ENCODE results near the gene VWF. TPM values are rescaled to one million over a fixed set of nuclear protein-coding genes. Genes with fewer than 3 reads are reported as not detected.

Gene VWF
- total RNA-seq, 2 donors from 2014 or later, result 248 to 476 TPM

DNA sequence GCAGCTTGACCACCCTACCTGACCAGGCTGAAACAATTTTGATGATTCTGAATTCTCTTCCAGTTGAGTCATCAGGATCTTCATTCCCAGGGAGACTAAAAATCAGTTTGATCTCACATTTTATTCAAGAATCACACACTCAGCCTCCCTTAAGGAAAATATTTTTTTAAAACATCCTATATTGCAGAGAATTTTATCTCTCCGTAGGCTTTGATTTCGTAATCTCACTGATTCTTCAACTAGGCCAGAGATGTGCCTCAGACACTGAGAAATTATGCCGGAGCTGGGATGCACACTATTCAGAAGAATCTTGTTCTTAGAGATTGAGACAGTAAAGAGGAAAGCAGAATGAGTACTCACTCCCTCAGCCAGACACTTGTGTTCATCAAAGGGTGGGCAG is 172.4 kb downstream of the VWF start:
- WGBS, 2 experiments (ENCODE audit: insufficient coverage in 1 of 2, insufficient read length in 1 of 2), result 90 to 97% methylated on average over 3 of the region's 3 CpGs
- Mint-ChIP-seq H3K27me3 (ENCODE audit: insufficient read depth) (peaks cover 18% of the 10 kb centered on the region), H3K4me1 (peaks cover 9% of the 10 kb centered on the region), H3K9me3 (no peaks in the 10 kb centered on the region), H3K4me3 (no peak overlapping the region), H3K36me3 (ENCODE audit: low read depth) (peaks cover 93% of the 10 kb centered on the region), H3K27ac (no peak overlapping the region)
- Histone ChIP-seq H3K9ac (ENCODE audit: extremely low read depth, low read length, poor library complexity, severe bottlenecking) (no peak overlapping the region), H3K27ac (ENCODE audit: low read depth, low read length) (no peak overlapping the region), H3K4me1 (ENCODE audit: control insufficient read depth, insufficient read depth, low read length) (peaks cover 3% of the 10 kb centered on the region), H3K36me3 (ENCODE audit: control insufficient read depth, insufficient read depth, low read length) (peaks cover 46% of the 10 kb centered on the region), H3K9me3 (ENCODE audit: control insufficient read depth, low read length) (no peaks in the 10 kb centered on the region), H3K4me3 (ENCODE audit: low read length) (no peak overlapping the region), H3K27me3 (ENCODE audit: control insufficient read depth, insufficient read depth, low read length, poor library complexity, severe bottlenecking) (no peaks in the 10 kb centered on the region)
- no peak for DNase-seq
- TF ChIP-seq, protein P1, sequence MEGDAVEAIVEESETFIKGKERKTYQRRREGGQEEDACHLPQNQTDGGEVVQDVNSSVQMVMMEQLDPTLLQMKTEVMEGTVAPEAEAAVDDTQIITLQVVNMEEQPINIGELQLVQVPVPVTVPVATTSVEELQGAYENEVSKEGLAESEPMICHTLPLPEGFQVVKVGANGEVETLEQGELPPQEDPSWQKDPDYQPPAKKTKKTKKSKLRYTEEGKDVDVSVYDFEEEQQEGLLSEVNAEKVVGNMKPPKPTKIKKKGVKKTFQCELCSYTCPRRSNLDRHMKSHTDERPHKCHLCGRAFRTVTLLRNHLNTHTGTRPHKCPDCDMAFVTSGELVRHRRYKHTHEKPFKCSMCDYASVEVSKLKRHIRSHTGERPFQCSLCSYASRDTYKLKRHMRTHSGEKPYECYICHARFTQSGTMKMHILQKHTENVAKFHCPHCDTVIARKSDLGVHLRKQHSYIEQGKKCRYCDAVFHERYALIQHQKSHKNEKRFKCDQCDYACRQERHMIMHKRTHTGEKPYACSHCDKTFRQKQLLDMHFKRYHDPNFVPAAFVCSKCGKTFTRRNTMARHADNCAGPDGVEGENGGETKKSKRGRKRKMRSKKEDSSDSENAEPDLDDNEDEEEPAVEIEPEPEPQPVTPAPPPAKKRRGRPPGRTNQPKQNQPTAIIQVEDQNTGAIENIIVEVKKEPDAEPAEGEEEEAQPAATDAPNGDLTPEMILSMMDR (conservative IDR thresholded peaks at IDR 0.05), result no peak

DNA sequence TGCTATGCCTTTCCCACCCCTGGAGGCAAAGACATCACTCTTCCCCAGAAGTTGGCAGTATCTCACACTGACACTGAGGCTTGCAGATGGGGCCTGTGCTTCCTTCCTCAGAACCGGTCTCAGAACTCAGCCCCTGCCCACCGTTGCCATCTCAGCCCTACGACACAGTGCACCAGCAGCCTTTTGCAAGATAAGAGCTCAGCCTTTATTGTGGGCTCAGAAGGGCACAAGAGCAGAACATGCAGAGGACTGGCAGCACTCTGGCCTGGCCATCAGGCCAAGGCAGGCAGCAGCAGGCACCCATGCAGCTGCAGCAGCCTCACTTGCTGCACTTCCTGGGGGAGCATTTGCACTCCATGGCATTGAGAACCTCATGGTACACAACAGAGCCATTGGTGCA is 175.8 kb downstream of the VWF start:
- H3K4me3 ChIP-seq (ENCODE audit: low read length), result no peak overlapping the region
- TF ChIP-seq, protein P1 (conservative IDR thresholded peaks at IDR 0.05), result no peak
- Mint-ChIP-seq H3K4me1 (peaks cover 21% of the 10 kb centered on the region), H3K27me3 (ENCODE audit: insufficient read depth) (peaks cover 38% of the 10 kb centered on the region), H3K36me3 (ENCODE audit: low read depth) (peaks cover 82% of the 10 kb centered on the region), H3K9me3 (no peaks in the 10 kb centered on the region), H3K27ac (no peak overlapping the region), H3K4me3 (no peak overlapping the region)
- 85 to 95% methylated on average over 3 of the region's 3 CpGs for WGBS, 2 experiments (ENCODE audit: insufficient coverage in 1 of 2, insufficient read length in 1 of 2)
- no peaks in the 10 kb centered on the region for H3K9me3 ChIP-seq (ENCODE audit: control insufficient read depth, low read length)
- H3K27me3 ChIP-seq (ENCODE audit: control insufficient read depth, insufficient read depth, low read length, poor library complexity, severe bottlenecking), result peaks cover 14% of the 10 kb centered on the region
- DNase-seq, result no peak
- H3K4me1 ChIP-seq (ENCODE audit: control insufficient read depth, insufficient read depth, low read length), result peaks cover 3% of the 10 kb centered on the region
- H3K9ac ChIP-seq (ENCODE audit: extremely low read depth, low read length, poor library complexity, severe bottlenecking), result no peak overlapping the region
- peaks cover 40% of the 10 kb centered on the region for H3K36me3 ChIP-seq (ENCODE audit: control insufficient read depth, insufficient read depth, low read length)
- no peak overlapping the region for H3K27ac ChIP-seq (ENCODE audit: low read depth, low read length)

DNA sequence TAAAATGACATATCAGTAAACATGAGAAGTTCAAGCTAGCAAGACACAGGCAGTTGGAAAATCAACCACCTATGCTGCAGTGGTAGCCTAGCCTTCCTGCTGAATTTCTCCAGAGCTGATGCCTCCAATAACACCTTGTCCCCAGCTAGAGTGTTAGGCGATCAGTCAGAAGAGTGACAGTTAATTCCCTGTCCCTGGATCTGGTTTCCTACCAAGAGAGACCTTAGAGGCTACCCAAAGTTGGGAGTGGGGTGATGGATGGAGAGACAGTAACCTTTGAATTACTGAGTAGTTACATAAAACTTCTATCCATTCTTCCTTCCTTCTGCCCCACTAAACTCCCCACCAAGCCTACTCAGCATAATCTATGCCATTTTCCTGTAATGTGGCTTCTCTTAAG is 177.5 kb downstream of the VWF start:
- TF ChIP-seq, protein P1 (conservative IDR thresholded peaks at IDR 0.05), result no peak
- Histone ChIP-seq H3K27ac (ENCODE audit: low read depth, low read length) (no peak overlapping the region), H3K9me3 (ENCODE audit: control insufficient read depth, low read length) (no peaks in the 10 kb centered on the region), H3K27me3 (ENCODE audit: control insufficient read depth, insufficient read depth, low read length, poor library complexity, severe bottlenecking) (peaks cover 14% of the 10 kb centered on the region), H3K4me1 (ENCODE audit: control insufficient read depth, insufficient read depth, low read length) (peaks cover 3% of the 10 kb centered on the region), H3K4me3 (ENCODE audit: low read length) (no peak overlapping the region), H3K36me3 (ENCODE audit: control insufficient read depth, insufficient read depth, low read length) (peaks cover 34% of the 10 kb centered on the region), H3K9ac (ENCODE audit: extremely low read depth, low read length, poor library complexity, severe bottlenecking) (no peak overlapping the region)
- Mint-ChIP-seq H3K36me3 (ENCODE audit: low read depth) (peaks cover 80% of the 10 kb centered on the region), H3K27me3 (ENCODE audit: insufficient read depth) (peaks cover 36% of the 10 kb centered on the region), H3K9me3 (no peaks in the 10 kb centered on the region), H3K27ac (no peak overlapping the region), H3K4me1 (peaks cover 21% of the 10 kb centered on the region), H3K4me3 (no peak overlapping the region)
- 89% methylated on average over 1 of the region's 1 CpG; no CpG with 5 or more reads in 1 of the 2 experiments for WGBS, 2 experiments (ENCODE audit: insufficient coverage in 1 of 2, insufficient read length in 1 of 2)
- DNase-seq, result no peak
